ENCODE results near the gene INAFM2.

INAFM2 gene

GRCh38 chr15:40323239-40323952, at the start of gene INAFM2:
INAFM2 (plus strand) TSS chr15:40323692; CDS start chr15:40324056, 364 bp downstream.
- peak; percentile 85 to 93 for DNase-seq (ENCODE audit: low read depth in 2 of 2)

GRCh38 chr15:40274350-40275274, 48.9 kb upstream of the INAFM2 start:
- peak; percentile 74 for DNase-seq (ENCODE audit: low read depth in 2 of 2)

GRCh38 chr15:40275523-40275922, 48.0 kb upstream of the INAFM2 start:
- no peak for DNase-seq (ENCODE audit: low read depth in 2 of 2)

GRCh38 chr15:40275954-40276353, 47.5 kb upstream of the INAFM2 start:
- no peak for DNase-seq (ENCODE audit: low read depth in 2 of 2)

GRCh38 chr15:40276927-40277326, 46.6 kb upstream of the INAFM2 start:
- no peak for DNase-seq (ENCODE audit: low read depth in 2 of 2)

- DNase-seq (ENCODE audit: low read depth in 2 of 2), result no peak
Measured at GRCh38 chr15:40277471-40277870, 46.0 kb upstream of the INAFM2 start.

GRCh38 chr15:40278026-40278425, 45.5 kb upstream of the INAFM2 start:
- DNase-seq (ENCODE audit: low read depth in 2 of 2), result no peak

GRCh38 chr15:40279437-40280141, 43.9 kb upstream of the INAFM2 start:
- DNase-seq (ENCODE audit: low read depth in 2 of 2), result peak; percentile 24 to 42

GRCh38 chr15:40280260-40281056, 43.0 kb upstream of the INAFM2 start:
- DNase-seq (ENCODE audit: low read depth in 2 of 2), result no peak

GRCh38 chr15:40281057-40281800, 42.3 kb upstream of the INAFM2 start:
- no peak for DNase-seq (ENCODE audit: low read depth in 2 of 2)

GRCh38 chr15:40281801-40282146, 41.7 kb upstream of the INAFM2 start:
- DNase-seq (ENCODE audit: low read depth in 2 of 2), result no peak

- DNase-seq (ENCODE audit: low read depth in 2 of 2), result peak in 1 of 2 donors; percentile 26
Measured at GRCh38 chr15:40282147-40282868, 41.2 kb upstream of the INAFM2 start.

- peak in 1 of 2 donors; percentile 35 for DNase-seq (ENCODE audit: low read depth in 2 of 2)
Measured at GRCh38 chr15:40282869-40283614, 40.5 kb upstream of the INAFM2 start, which contains the start of gene ANKRD63. ANKRD63 (minus strand) TSS chr15:40283064; CDS start chr15:40282586, 478 bp downstream.

GRCh38 chr15:40283615-40284300, 39.7 kb upstream of the INAFM2 start:
- DNase-seq (ENCODE audit: low read depth in 2 of 2), result no peak

GRCh38 chr15:40285151-40285550, 38.3 kb upstream of the INAFM2 start:
- DNase-seq (ENCODE audit: low read depth in 2 of 2), result no peak

- DNase-seq (ENCODE audit: low read depth in 2 of 2), result no peak
Measured at GRCh38 chr15:40285554-40286011, 37.9 kb upstream of the INAFM2 start.

GRCh38 chr15:40286061-40286532, 37.4 kb upstream of the INAFM2 start:
- DNase-seq (ENCODE audit: low read depth in 2 of 2), result no peak

- DNase-seq (ENCODE audit: low read depth in 2 of 2), result no peak
Measured at GRCh38 chr15:40286794-40287193, 36.7 kb upstream of the INAFM2 start.
